ENCODE data around the gene FIG4. TPM values are rescaled to one million over a fixed set of nuclear protein-coding genes. Genes with fewer than 3 reads are reported as not detected.
"Not testable (repeated sequence)": the region's sequence is repeated elsewhere in the genome, so short reads cannot be mapped to it uniquely, and the experiment has no call there.

Gene FIG4
- total RNA-seq, 2 experiments from 2014 or later = 13.8 to 14.5 TPM

DNA sequence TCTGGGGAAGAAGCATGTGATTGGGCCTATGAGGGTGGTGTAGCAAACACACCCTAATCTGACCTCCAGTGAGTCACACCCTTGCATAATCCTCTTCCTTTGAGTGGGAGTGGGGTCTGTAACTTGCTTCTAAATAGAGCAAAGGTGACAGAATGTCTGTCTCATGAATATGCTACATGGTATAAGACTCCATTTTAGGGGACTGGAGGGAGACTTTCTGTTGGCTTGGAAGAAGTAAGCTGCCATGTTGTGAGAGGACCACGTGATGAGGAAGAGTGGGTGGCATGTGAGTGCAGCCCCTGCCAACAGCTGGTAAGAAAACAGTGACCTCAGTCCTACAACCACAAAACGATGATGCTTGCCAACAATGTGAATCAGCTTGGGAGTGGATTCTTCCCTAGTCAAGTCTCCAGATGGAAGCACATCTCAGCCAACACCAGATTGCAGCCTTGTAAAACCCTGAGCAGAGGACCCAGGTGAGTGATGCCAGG, 3.8 kb upstream of the FIG4 start:
- no peaks in the 10 kb centered on the region for H3K27me3 Mint-ChIP-seq
- no peaks in the 10 kb centered on the region for H3K9me3 Mint-ChIP-seq
- peak overlapping the region; percentile 92 for H3K27ac Mint-ChIP-seq
- DNase-seq = peak; percentile 18
- H3K36me3 Mint-ChIP-seq = peaks cover 21% of the 10 kb centered on the region
- H3K4me1 Mint-ChIP-seq = peaks cover 25% of the 10 kb centered on the region
- H3K4me3 Mint-ChIP-seq = no peak overlapping the region

DNA sequence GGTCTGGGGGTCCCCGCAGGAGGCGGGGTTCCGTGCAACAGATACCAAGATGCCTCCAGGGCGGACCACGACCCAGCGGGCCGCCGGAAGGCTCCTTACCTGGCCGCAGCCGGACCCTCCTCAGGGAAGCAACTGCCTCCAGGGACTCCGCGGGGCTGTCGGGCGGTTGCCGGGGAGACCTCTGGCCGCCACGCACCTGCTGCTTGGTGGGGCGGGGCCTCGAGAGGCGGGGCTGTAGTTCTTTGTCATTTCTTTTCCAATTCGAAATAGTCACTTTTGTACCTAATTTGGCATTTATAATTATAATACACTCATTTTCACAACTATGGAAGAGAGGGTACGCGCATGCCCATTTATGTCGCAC, 741 bp upstream of the FIG4 start:
- Mint-ChIP-seq H3K27me3 (no peaks in the 10 kb centered on the region), H3K4me1 (peaks cover 30% of the 10 kb centered on the region), H3K9me3 (no peaks in the 10 kb centered on the region), H3K27ac (peak overlapping the region; percentile 94), H3K4me3 (peak overlapping the region; percentile 89), H3K36me3 (peaks cover 11% of the 10 kb centered on the region)
- DNase-seq = peak; percentile 73

DNA sequence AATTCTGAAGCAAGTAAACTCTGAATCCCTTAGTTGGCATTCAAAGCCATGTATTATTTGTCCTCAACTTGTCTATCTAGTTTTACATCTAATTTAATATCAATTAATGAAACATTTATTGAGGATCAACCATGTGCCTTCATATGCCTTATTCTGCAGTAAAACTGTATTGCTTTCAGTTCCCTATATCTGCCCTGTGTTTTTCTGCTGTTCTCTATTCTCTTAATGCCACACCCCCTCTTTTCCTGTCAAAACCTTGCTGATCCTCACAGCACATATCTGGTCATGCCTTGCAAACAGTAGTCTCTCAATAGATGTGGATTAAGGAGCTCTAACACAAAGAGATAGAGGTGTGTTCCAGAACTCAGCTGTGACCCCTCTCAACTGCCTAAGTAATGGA, 2.0 kb downstream of the FIG4 start:
- H3K4me3 Mint-ChIP-seq = no peak overlapping the region
- DNase-seq = no peak
- H3K27me3 Mint-ChIP-seq = no peaks in the 10 kb centered on the region
- H3K4me1 Mint-ChIP-seq = peaks cover 18% of the 10 kb centered on the region
- peaks cover 11% of the 10 kb centered on the region for H3K36me3 Mint-ChIP-seq
- H3K9me3 Mint-ChIP-seq = no peaks in the 10 kb centered on the region
- no peak overlapping the region for H3K27ac Mint-ChIP-seq

DNA sequence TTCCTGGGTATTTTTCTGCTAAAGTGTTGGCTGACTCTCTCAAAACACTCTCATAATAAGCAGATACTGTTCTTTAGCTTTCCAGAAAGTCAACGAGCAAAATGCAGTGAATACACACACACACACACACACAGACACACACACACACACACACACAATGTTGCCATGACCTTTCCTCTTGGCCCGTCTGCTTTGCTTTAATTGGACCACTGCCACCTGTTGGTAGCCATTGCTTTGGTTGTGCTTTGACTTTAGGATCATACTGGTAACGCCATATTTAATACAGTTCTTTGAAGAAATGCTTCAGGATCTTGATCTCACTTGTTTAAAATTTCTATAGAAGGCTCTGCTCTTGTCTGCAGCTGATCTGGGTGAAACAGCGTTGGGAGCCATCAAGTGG, 4.4 kb downstream of the FIG4 start:
- DNase-seq = no peak
- H3K9me3 Mint-ChIP-seq = no peaks in the 10 kb centered on the region

DNA sequence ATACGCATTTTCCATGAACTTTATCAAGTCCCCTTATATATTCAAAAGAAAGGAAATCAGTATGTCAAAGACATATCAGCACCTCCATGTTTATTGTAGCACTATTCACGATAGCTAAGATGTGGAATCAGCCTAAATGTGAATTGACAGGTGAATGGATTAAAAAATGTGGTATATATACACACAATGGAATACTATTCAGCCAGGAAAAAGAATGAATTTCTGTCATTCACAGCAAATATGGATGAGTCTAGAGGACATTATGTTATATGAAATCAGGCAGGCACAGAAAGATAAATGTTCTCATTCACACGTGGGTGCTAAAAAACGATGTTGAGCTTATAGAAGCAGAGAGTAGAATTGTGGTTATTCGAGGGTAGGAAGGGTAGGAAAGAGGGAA, 5.3 kb downstream of the FIG4 start:
- Mint-ChIP-seq H3K36me3 (peaks cover 9% of the 10 kb centered on the region), H3K9me3 (no peaks in the 10 kb centered on the region), H3K27me3 (no peaks in the 10 kb centered on the region), H3K4me1 (peaks cover 12% of the 10 kb centered on the region), H3K27ac (no peak overlapping the region), H3K4me3 (no peak overlapping the region)
- DNase-seq = no peak

More for the DNA sequence above, 4.4 kb downstream of the FIG4 start:
- Mint-ChIP-seq H3K36me3 (peaks cover 9% of the 10 kb centered on the region), H3K27me3 (no peaks in the 10 kb centered on the region), H3K4me3 (no peak overlapping the region), H3K4me1 (peaks cover 12% of the 10 kb centered on the region), H3K27ac (no peak overlapping the region)

DNA sequence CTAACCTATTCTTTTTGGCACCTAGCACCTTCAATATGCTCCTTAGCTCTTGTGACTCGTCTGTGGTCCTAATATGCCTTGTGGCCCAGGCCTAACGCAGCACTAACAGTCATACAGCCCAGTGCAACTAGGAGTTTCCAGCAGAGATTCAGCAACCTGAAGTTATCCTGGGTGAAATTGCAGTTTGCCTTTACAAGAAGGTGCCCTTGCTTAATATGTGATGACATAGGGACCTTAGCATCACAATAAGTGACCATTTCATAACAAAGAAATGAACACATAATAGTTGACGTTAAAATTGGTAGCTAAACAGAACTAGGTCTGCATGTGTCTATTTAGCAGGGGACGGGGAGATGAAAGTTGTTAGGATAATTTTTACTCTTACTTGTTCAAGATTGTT, 10.1 kb downstream of the FIG4 start:
- H3K27ac Mint-ChIP-seq = no peak overlapping the region
- H3K4me1 Mint-ChIP-seq = peaks cover 17% of the 10 kb centered on the region
- no peak for DNase-seq
- H3K36me3 Mint-ChIP-seq = no peaks in the 10 kb centered on the region
- H3K4me3 Mint-ChIP-seq = no peak overlapping the region
- no peaks in the 10 kb centered on the region for H3K9me3 Mint-ChIP-seq
- H3K27me3 Mint-ChIP-seq = no peaks in the 10 kb centered on the region

DNA sequence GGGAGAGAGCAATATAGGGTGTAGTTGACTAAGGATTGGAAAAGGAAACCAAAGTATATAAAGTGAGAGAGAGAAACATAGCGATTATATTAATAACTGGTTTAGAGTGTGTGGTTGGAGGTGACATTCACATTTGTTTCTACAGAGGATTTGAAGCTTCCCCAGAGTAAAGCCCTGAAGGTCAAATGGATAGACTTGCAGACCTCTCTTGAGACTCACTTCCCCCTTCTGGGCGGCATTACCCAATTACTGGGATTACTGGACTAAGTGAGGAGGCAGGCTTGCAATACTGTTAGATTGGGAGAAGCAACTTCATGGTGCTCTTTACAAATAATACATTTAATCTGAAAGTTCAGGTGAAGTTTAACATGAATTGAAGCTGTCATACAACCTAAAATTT, 10.7 kb downstream of the FIG4 start:
- H3K36me3 Mint-ChIP-seq = no peaks in the 10 kb centered on the region
- peak overlapping the region; percentile 19 for H3K27ac Mint-ChIP-seq

DNA sequence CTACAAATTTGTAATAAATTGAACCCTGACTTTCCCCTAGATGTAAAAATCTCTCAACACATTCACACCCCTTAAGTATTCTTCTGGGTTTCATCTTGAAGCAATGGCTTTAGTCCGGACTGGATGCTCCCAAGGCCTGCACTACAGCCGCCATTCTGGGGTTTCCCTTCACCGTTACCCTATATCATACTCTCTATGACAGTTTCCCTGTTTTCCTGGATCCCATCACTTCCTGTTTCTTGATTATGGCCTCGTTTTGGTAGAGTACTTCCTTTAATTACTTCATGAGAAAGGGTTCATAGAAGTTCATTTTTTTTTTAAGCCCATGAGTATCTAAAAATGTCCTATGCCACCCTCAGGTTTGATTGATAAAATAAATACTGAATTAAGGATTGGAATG, 11.7 kb downstream of the FIG4 start:
- no peak for DNase-seq
- Mint-ChIP-seq H3K27me3 (no peaks in the 10 kb centered on the region), H3K27ac (no peak overlapping the region), H3K4me1 (peaks cover 19% of the 10 kb centered on the region), H3K4me3 (no peak overlapping the region), H3K36me3 (no peaks in the 10 kb centered on the region), H3K9me3 (no peaks in the 10 kb centered on the region)

More for the DNA sequence above, 10.7 kb downstream of the FIG4 start:
- H3K9me3 Mint-ChIP-seq = no peaks in the 10 kb centered on the region
- no peak for DNase-seq
- no peak overlapping the region for H3K4me3 Mint-ChIP-seq
- H3K4me1 Mint-ChIP-seq = peaks cover 19% of the 10 kb centered on the region
- H3K27me3 Mint-ChIP-seq = no peaks in the 10 kb centered on the region

DNA sequence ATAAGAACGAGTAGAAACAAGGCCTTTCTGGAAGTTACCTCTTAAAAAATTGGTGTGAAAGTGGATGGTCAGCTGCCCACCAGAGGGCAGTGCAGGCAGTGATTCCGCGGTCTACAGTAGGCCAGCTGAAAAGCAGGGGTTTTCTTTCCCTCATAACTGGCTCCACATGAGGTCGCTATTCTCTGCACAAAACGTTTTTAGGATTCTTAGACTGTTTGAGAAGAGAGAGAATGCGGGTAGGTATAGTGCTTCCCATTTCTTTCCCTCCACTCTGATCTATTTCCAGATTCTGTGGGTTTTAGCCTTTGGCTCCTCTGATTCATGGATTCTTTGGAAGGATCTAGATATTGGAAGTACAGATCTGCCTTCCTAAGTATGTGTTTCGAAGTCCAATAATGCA, 14.2 kb downstream of the FIG4 start:
- H3K36me3 Mint-ChIP-seq = peaks cover 13% of the 10 kb centered on the region
- H3K9me3 Mint-ChIP-seq = peaks cover 7% of the 10 kb centered on the region
- peaks cover 19% of the 10 kb centered on the region for H3K4me1 Mint-ChIP-seq
- peak; percentile 71 for DNase-seq
- no peaks in the 10 kb centered on the region for H3K27me3 Mint-ChIP-seq
- H3K27ac Mint-ChIP-seq = no peak overlapping the region
- H3K4me3 Mint-ChIP-seq = no peak overlapping the region

DNA sequence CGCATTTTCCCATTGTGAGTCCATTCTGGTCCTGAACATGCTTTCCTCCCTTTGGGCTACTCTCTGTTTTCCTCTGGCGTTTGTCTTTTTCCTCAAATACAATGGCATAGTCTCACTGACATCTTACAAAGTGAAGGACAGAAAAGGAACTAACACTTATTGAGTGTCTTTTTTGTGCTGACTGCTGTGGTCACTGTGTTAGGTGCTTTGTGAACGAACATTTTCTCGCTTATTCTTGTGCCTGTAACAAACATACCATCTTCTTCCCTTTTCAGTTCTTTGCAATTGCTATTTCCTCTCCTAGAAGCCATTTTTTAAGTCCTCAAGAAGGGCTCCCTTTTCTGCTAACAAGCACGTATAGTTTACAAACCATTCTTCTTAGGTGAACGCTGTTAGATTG, 15.4 kb downstream of the FIG4 start:
- Mint-ChIP-seq H3K9me3 (peaks cover 10% of the 10 kb centered on the region), H3K27me3 (no peaks in the 10 kb centered on the region), H3K36me3 (peaks cover 15% of the 10 kb centered on the region), H3K4me3 (no peak overlapping the region), H3K27ac (no peak overlapping the region), H3K4me1 (peaks cover 20% of the 10 kb centered on the region)
- no peak for DNase-seq

DNA sequence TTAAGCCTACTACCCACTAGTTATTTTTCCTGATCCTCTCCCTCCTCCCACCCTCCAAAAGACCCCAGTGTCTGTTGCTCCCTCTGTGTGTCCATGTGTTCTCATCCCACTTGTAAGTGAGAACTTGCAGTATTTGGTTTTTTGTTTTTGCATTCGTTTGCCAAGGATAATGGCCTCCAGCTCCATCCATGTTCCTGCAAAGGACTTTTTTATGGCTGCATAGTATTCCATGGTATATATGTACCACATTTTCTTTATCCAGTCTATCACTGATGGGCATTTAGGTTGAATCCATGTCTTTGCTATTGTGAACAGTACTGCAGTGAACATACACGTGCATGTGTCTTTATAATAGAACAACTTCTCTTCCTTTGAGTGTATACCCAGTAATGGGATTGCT, 17.0 kb downstream of the FIG4 start:
- Mint-ChIP-seq H3K9me3 (peaks cover 10% of the 10 kb centered on the region), H3K36me3 (peaks cover 15% of the 10 kb centered on the region), H3K4me1 (peaks cover 14% of the 10 kb centered on the region)
- not testable (repeated sequence) for H3K27me3 Mint-ChIP-seq, DNase-seq, H3K27ac Mint-ChIP-seq, H3K4me3 Mint-ChIP-seq

DNA sequence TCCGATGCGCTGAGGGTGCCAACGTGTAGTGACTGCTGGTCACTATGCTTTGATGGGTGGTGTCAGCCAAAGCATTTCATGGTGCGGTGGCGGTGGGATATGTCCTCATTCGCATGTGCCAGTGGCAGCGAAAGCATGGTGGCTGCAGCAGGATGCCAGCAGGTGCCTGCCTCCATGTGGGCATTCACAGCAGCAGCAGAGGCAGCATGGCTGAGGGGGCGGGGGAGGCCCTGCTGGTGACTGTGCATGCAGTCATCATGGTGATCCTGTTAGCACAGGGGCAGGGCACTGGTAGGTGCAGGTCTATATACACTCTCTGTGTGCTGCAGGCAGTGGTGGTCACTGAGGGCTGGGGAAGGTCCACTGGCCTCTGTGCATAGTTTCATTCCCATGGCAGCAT, 22.0 kb downstream of the FIG4 start:
- Mint-ChIP-seq H3K36me3 (peaks cover 14% of the 10 kb centered on the region), H3K27ac (no peak overlapping the region), H3K4me3 (no peak overlapping the region), H3K4me1 (peaks cover 5% of the 10 kb centered on the region), H3K9me3 (peaks cover 10% of the 10 kb centered on the region), H3K27me3 (no peaks in the 10 kb centered on the region)
- DNase-seq = no peak

DNA sequence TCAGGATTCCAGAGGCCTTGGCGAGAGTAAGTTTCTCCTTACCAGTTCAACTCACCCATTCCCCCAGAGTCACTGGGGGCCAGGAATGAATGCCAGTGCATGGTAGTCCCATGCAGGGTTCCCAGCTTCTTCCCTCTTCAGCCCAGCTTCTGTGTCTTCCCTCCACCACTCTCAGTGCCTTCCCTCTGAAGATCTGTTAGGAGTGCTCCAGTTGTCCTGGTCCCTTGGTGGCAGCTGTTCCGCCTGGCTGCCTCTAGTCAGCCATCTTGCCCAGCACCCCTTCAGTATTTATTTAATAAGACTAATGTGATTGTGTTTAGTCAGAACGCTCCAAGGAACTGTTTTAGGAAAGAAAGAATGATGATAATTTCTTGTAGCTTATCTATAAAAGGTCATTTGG, 23.1 kb downstream of the FIG4 start:
- Mint-ChIP-seq H3K27me3 (no peaks in the 10 kb centered on the region), H3K27ac (no peak overlapping the region), H3K4me1 (peaks cover 5% of the 10 kb centered on the region), H3K36me3 (peaks cover 5% of the 10 kb centered on the region), H3K4me3 (no peak overlapping the region), H3K9me3 (peaks cover 4% of the 10 kb centered on the region)
- DNase-seq = no peak

DNA sequence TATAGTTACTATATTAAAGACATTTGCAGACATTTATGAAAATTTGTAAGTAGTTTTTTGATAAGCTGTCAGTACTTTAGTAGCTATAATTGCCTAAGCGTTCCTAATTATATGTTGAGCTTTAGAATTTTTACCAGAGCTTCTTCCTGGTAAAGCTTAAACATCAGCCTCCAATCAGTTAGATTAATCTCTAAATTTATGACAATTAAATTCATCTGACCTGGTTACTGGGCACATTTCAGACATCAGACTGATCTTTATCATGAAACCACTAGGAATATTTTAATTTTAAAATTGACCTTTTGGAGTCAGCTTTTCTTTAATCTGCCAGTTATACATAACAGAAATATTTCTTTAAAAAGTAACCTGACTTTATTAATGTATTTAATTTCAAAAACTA, 23.5 kb downstream of the FIG4 start:
- peaks cover 5% of the 10 kb centered on the region for H3K4me1 Mint-ChIP-seq
- H3K9me3 Mint-ChIP-seq = peaks cover 4% of the 10 kb centered on the region
- H3K27me3 Mint-ChIP-seq = no peaks in the 10 kb centered on the region
- H3K36me3 Mint-ChIP-seq = peaks cover 3% of the 10 kb centered on the region
- H3K4me3 Mint-ChIP-seq = no peak overlapping the region
- no peak overlapping the region for H3K27ac Mint-ChIP-seq
- DNase-seq = no peak

DNA sequence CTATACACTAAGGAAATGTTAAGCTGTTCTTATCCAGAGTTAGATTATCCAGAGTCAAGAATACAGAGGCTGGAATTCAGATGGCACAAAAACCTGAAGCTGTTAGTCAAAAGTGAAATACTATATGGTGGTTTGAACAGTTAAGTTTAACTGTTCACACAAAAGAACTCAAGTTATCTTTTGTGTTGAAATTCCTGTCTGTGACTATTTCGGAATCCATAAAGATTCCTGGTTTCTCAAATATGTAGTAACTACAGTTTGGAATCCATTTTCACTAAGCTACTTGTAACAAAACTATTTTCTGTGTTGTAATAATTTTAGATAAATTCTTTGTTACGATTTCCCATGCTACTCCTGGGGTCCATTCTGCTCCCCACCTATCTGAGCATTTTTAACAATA, 24.5 kb downstream of the FIG4 start:
- Mint-ChIP-seq H3K9me3 (no peaks in the 10 kb centered on the region), H3K27me3 (no peaks in the 10 kb centered on the region), H3K36me3 (peaks cover under 1% of the 10 kb centered on the region), H3K4me1 (peaks cover 5% of the 10 kb centered on the region), H3K27ac (no peak overlapping the region), H3K4me3 (no peak overlapping the region)
- no peak for DNase-seq

DNA sequence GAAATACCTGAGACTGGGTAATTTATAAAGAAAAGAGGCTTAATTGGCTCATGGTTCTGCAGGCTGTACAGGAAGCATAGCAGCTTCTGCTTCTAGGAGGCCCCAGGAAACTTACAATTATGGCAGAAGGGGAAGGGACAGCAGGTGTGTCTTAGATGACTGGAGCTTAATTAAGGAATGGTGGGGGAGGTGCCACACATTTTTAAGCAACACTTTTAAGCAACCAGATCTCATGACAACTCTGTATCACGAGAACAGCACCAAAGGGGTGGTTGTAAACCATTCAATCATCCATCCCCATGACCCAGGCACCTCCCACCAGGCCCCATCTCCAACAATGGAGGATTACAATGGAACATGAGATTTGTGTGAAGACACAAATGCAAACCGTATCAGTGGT, 26.9 kb downstream of the FIG4 start:
- Mint-ChIP-seq H3K27ac (no peak overlapping the region), H3K9me3 (no peaks in the 10 kb centered on the region), H3K4me3 (no peak overlapping the region), H3K27me3 (no peaks in the 10 kb centered on the region), H3K36me3 (peaks cover 5% of the 10 kb centered on the region), H3K4me1 (no peaks in the 10 kb centered on the region)
- DNase-seq = no peak

DNA sequence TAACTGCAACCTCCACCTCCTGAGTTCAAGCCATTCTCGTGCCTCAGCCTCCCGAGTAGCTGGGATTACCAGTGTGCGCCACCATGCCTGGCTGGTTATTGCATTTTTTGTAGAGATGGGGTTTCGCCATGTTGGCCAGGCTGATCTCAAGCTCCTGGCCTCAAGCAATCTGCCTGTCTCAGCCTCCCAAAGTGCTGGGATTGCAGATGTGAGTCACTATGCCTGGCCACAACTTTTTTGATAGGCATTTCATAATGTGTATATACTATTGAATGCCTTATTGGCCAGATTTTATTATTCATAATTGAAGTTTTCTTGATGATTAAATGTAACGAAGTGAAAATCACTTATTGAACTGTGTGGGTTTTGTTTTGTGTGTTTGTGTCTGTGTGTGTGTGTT, 27.9 kb downstream of the FIG4 start:
- no peak overlapping the region for H3K4me3 Mint-ChIP-seq
- DNase-seq = no peak
- no peak overlapping the region for H3K27ac Mint-ChIP-seq
- no peaks in the 10 kb centered on the region for H3K4me1 Mint-ChIP-seq
- H3K27me3 Mint-ChIP-seq = no peaks in the 10 kb centered on the region
- peaks cover 9% of the 10 kb centered on the region for H3K36me3 Mint-ChIP-seq
- H3K9me3 Mint-ChIP-seq = no peaks in the 10 kb centered on the region

All from activated naive CD8-positive, alpha-beta T cell treated with anti-CD3 and anti-CD28 coated beads for 36 hours (primary cell).